ENCODE results near the gene LAMC2.
A peak's percentile ranks its signal among the peaks of the same experiment; 100 is the strongest.

The LAMC2 gene

DNA sequence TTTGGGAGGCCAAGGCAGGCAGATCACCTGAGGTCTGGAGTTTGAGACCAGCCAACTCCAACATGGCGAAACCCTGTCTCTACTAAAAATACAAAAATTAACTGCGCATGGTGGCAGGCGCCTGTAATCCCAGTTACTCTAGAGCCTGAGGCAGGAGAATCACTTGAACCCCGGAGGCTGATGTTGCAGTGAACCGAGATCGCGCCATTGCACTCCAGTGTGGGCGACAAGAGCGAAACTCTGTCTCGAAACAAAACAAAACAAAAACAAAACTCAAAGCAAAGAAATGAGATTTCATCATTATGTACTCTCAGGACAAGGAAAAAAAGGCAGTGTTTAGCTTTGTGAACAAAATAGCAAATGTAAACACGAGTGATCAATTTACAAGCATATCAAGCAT, 61.0 kb downstream of the LAMC2 start:
- H3K27me3 ChIP-seq (ENCODE audit: insufficient read depth, poor library complexity, severe bottlenecking), result no peaks in the 10 kb centered on the region
- no peaks in the 10 kb centered on the region for H3K9me3 ChIP-seq (ENCODE audit: severe bottlenecking)
- TF ChIP-seq, protein P1, sequence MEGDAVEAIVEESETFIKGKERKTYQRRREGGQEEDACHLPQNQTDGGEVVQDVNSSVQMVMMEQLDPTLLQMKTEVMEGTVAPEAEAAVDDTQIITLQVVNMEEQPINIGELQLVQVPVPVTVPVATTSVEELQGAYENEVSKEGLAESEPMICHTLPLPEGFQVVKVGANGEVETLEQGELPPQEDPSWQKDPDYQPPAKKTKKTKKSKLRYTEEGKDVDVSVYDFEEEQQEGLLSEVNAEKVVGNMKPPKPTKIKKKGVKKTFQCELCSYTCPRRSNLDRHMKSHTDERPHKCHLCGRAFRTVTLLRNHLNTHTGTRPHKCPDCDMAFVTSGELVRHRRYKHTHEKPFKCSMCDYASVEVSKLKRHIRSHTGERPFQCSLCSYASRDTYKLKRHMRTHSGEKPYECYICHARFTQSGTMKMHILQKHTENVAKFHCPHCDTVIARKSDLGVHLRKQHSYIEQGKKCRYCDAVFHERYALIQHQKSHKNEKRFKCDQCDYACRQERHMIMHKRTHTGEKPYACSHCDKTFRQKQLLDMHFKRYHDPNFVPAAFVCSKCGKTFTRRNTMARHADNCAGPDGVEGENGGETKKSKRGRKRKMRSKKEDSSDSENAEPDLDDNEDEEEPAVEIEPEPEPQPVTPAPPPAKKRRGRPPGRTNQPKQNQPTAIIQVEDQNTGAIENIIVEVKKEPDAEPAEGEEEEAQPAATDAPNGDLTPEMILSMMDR (IDR thresholded peaks at IDR 0.05; ENCODE audit: poor library complexity, severe bottlenecking), result no peak
- peaks cover 17% of the 10 kb centered on the region for H3K4me1 ChIP-seq (ENCODE audit: insufficient read depth, poor library complexity, severe bottlenecking)
- no peak for DNase-seq (ENCODE audit: low spot score)
- no peak for ATAC-seq (ENCODE audit: low read depth)
- no peak overlapping the region for H3K4me3 ChIP-seq (ENCODE audit: severe bottlenecking)
- H3K36me3 ChIP-seq (ENCODE audit: low read depth), result peaks cover 30% of the 10 kb centered on the region
- peak overlapping the region; percentile 61 for H3K27ac ChIP-seq (ENCODE audit: poor library complexity, severe bottlenecking)

DNA sequence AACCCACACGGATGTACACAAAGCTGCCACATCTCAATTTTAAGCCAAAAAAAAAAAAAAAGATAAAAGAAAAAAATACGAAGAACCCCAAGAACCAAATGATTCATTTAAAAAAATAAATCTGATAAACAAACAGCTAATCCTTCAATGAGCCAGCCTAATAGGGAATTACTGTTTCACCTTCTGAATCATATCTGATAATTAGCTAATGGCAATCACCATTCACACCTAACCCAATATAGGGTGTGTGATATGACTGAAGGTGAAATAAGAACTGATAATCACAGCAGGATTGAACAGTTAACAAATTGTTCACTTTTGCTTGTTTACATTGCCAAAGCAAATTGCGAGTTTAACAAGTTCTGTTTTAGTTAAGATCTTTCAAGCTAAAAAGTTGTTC, 61.4 kb downstream of the LAMC2 start:
- Histone ChIP-seq H3K27me3 (ENCODE audit: insufficient read depth, poor library complexity, severe bottlenecking) (no peaks in the 10 kb centered on the region), H3K36me3 (ENCODE audit: low read depth) (peaks cover 26% of the 10 kb centered on the region), H3K9me3 (ENCODE audit: severe bottlenecking) (no peaks in the 10 kb centered on the region), H3K27ac (ENCODE audit: poor library complexity, severe bottlenecking) (peak overlapping the region; percentile 61), H3K4me3 (ENCODE audit: severe bottlenecking) (no peak overlapping the region), H3K4me1 (ENCODE audit: insufficient read depth, poor library complexity, severe bottlenecking) (peaks cover 17% of the 10 kb centered on the region)
- TF ChIP-seq, protein P1 (IDR thresholded peaks at IDR 0.05; ENCODE audit: poor library complexity, severe bottlenecking), result no peak
- ATAC-seq (ENCODE audit: low read depth) (no peak), DNase-seq (ENCODE audit: low spot score) (no peak)

DNA sequence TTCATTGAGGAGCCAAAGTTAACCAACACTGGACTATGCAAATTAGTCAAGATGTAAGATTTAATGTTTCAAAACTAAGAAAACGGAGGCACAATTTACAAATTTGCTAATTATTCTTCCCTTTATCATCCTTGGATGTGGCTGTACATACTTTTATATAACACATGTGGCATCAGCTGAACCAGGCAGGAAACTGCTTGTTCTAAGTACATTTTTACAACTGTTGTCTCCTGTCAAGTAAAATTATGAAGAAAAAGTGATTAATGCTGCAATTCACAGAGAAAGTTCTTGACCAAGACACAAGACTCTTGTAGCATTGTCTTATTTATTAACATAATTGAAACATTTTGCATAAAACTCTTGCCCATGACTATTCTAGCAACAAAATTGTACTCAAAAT, 61.9 kb downstream of the LAMC2 start:
- Histone ChIP-seq H3K4me1 (ENCODE audit: insufficient read depth, poor library complexity, severe bottlenecking) (peaks cover 17% of the 10 kb centered on the region), H3K9me3 (ENCODE audit: severe bottlenecking) (no peaks in the 10 kb centered on the region), H3K27ac (ENCODE audit: poor library complexity, severe bottlenecking) (peak overlapping the region; percentile 61), H3K27me3 (ENCODE audit: insufficient read depth, poor library complexity, severe bottlenecking) (no peaks in the 10 kb centered on the region), H3K36me3 (ENCODE audit: low read depth) (peaks cover 21% of the 10 kb centered on the region), H3K4me3 (ENCODE audit: severe bottlenecking) (no peak overlapping the region)
- no peak for ATAC-seq (ENCODE audit: low read depth)
- no peak for DNase-seq (ENCODE audit: low spot score)
- TF ChIP-seq, protein P1 (IDR thresholded peaks at IDR 0.05; ENCODE audit: poor library complexity, severe bottlenecking), result no peak

DNA sequence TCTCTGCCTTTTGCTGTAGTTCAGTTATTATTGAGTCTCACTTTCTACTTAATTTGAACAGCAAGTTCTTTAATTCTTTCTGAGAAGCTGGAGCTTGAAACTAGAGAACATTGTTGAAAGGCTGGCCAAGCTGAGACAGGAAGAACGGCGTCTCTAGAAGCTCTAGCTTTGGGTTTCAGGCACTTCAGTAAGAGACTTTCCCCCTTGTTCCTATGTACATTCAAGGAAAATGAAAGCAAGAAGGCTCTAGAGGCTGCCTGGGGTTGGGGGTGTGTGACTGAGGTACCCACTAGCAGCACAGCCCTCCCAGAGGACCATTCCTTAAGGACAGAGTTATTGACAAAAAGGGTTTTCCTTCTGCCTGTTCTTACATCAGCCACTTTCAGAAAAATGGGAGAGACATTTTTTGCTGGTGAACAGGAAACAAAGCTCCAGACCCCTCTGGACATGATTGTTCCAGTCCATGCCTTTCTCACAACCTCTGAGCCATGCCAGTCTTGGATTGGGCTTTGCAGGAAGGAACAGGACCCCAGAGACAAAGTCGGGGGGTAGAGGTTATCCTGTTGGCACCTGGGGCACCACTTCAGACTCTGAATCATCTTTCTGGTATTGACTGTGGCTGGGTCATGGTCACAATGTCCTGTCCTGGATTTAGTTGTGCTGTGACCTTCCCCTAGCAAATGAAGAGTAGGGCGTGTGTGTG, 63.1 kb downstream of the LAMC2 start:
- Histone ChIP-seq H3K4me1 (ENCODE audit: insufficient read depth, poor library complexity, severe bottlenecking) (peaks cover 17% of the 10 kb centered on the region), H3K36me3 (ENCODE audit: low read depth) (peaks cover 9% of the 10 kb centered on the region), H3K27me3 (ENCODE audit: insufficient read depth, poor library complexity, severe bottlenecking) (no peaks in the 10 kb centered on the region), H3K9me3 (ENCODE audit: severe bottlenecking) (no peaks in the 10 kb centered on the region), H3K27ac (ENCODE audit: poor library complexity, severe bottlenecking) (peak overlapping the region; percentile 61), H3K4me3 (ENCODE audit: severe bottlenecking) (no peak overlapping the region)
- TF ChIP-seq, protein P1 (IDR thresholded peaks at IDR 0.05; ENCODE audit: poor library complexity, severe bottlenecking), result no peak
- DNase-seq (ENCODE audit: low spot score) (no peak), ATAC-seq (ENCODE audit: low read depth) (no peak; the same call in 2 of the 3 replicates)

DNA sequence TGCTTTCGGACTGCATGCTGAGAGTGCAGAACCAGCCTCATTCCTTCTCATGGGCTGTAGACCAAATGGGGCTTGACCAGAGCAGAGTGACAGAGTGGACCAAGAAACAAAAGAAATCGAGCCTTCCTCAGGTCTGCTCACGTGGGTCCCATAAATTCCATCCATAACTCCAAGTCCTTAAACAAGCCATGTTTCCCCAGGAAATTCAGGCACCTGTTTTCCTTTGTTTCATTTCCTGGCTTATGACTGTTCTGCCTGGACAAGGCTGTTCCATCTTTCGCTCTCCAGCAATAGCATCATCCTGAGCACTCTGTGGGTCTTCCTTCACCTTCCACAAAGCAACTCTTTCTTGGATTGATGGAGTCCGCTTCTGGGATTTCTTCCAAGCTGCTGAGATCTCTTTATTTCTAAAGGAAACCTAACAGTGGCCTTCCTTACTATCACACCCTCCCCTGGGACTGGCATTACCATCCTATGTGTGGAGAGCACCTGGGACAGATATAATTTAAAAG, 63.9 kb downstream of the LAMC2 start:
- peak overlapping the region; percentile 61 for H3K27ac ChIP-seq (ENCODE audit: poor library complexity, severe bottlenecking)
- no peak for DNase-seq (ENCODE audit: low spot score)
- H3K4me3 ChIP-seq (ENCODE audit: severe bottlenecking), result no peak overlapping the region
- H3K36me3 ChIP-seq (ENCODE audit: low read depth), result peaks cover under 1% of the 10 kb centered on the region
- TF ChIP-seq, protein P1 (IDR thresholded peaks at IDR 0.05; ENCODE audit: poor library complexity, severe bottlenecking), result no peak
- H3K9me3 ChIP-seq (ENCODE audit: severe bottlenecking), result no peaks in the 10 kb centered on the region
- no peak; the same call in 2 of the 3 replicates for ATAC-seq (ENCODE audit: low read depth)
- H3K4me1 ChIP-seq (ENCODE audit: insufficient read depth, poor library complexity, severe bottlenecking), result peaks cover 17% of the 10 kb centered on the region
- no peaks in the 10 kb centered on the region for H3K27me3 ChIP-seq (ENCODE audit: insufficient read depth, poor library complexity, severe bottlenecking)

Measured in RWPE2 (cell line).